ENCODE data around the gene RNF126.

Gene RNF126

DNA sequence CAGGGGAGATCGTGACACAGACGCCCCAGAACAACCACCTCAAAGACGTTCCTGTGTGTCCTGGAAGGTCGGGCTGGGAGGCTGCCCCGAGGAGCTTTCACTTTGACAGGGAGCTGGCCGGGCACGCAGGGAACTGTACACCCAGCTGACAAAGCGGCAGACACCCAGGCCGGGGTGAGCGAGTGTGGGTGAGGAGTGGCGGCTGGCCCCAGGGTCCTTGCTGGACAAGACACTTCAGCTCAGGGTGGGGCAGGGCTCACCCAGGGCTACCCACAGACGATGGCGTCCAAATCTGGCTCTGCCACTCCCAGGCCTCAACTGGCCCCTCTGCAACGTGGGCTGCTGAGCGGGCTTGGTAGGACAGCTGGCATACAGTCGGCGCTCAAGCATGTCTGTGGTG, 21.3 kb downstream of the RNF126 start:
- POLR2A ChIA-PET: no interaction called here
- CTCF ChIA-PET: no interaction called here
- Histone ChIP-seq H3K9me3 (ENCODE audit: control extremely low read depth in 1 of 5, control insufficient read depth in 4 of 5, insufficient read depth in 2 of 5, low read depth in 1 of 5, low read length in 4 of 5) (no peaks in the 10 kb centered on the region), H3K4me3 (ENCODE audit: control insufficient read depth in 1 of 7, extremely low read depth in 1 of 7, insufficient read depth in 4 of 7, low read depth in 2 of 7, low read length in 6 of 7) (no peak overlapping the region), H3K4me1 (ENCODE audit: control extremely low read depth in 1 of 4, control insufficient read depth in 4 of 4, insufficient read depth in 4 of 4, low read length in 3 of 4) (peaks cover 0 to 12% (median 9%) of the 10 kb centered on the region in 4 experiments), H3K27me3 (replicated peaks in 2 of 5; ENCODE audit: control insufficient read depth in 4 of 5, insufficient read depth in 5 of 5, low read length in 4 of 5) (peaks cover 0 to 21% (median 3%) of the 10 kb centered on the region in 5 experiments), H3K27ac (ENCODE audit: insufficient read depth in 1 of 2, low read depth in 1 of 2, low read length in 2 of 2, poor library complexity in 1 of 2, severe bottlenecking in 2 of 2) (no peak overlapping the region), H3K36me3 (ENCODE audit: control insufficient read depth in 4 of 4, insufficient read depth in 4 of 4, low read length in 3 of 4) (peaks cover 0 to 26% (median 10%) of the 10 kb centered on the region in 4 experiments)
- WGBS (ENCODE audit: insufficient coverage): 98% methylated on average over 14 of the region's 17 CpGs
- no peak for DNase-seq

DNA sequence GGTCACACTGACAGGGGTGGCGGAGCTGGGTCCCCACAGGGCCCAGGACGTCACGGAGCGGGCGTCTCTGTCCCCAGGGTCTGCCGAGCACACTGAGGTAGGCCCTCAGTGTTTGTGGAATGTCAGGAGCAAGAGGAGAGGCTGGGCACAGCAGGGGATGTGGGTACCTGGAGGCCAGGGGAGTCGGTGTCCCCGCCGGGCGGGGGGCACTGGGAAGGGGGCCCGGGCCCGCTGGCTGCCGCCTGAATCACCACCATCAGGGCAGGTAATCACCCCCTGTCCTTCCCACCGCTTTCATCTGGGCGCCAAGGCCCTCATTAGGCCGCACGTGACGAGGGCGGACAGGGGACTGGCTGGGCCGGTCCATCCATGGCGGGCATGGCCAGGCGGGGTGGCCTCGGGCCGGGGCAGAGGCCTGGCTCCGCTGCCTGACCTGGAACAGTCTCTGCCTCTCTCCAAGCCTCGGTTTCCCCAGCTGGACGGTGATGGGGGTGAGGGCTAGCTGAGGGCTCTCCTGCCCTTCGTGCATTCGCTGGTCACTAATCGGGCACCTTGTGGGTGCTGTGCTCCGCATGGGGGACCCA, 22.3 kb downstream of the RNF126 start:
- Histone ChIP-seq H3K27ac (ENCODE audit: insufficient read depth in 1 of 2, low read depth in 1 of 2, low read length in 2 of 2, poor library complexity in 1 of 2, severe bottlenecking in 2 of 2) (no peak overlapping the region), H3K4me1 (ENCODE audit: control extremely low read depth in 1 of 4, control insufficient read depth in 4 of 4, insufficient read depth in 4 of 4, low read length in 3 of 4) (peaks cover 0 to 12% (median 9%) of the 10 kb centered on the region in 4 experiments), H3K4me3 (ENCODE audit: control insufficient read depth in 1 of 7, extremely low read depth in 1 of 7, insufficient read depth in 4 of 7, low read depth in 2 of 7, low read length in 6 of 7) (no peak overlapping the region), H3K27me3 (replicated peaks in 2 of 5; ENCODE audit: control insufficient read depth in 4 of 5, insufficient read depth in 5 of 5, low read length in 4 of 5) (peaks cover 0 to 21% (median 3%) of the 10 kb centered on the region in 5 experiments), H3K36me3 (ENCODE audit: control insufficient read depth in 4 of 4, insufficient read depth in 4 of 4, low read length in 3 of 4) (peaks cover 0 to 16% (median 4%) of the 10 kb centered on the region in 4 experiments), H3K9me3 (ENCODE audit: control extremely low read depth in 1 of 5, control insufficient read depth in 4 of 5, insufficient read depth in 2 of 5, low read depth in 1 of 5, low read length in 4 of 5) (no peaks in the 10 kb centered on the region)
- DNase-seq: no peak
- POLR2A ChIA-PET: no interaction called here
- CTCF ChIA-PET: no interaction called here
- 92% methylated on average over 26 of the region's 31 CpGs for WGBS (ENCODE audit: insufficient coverage)

DNA sequence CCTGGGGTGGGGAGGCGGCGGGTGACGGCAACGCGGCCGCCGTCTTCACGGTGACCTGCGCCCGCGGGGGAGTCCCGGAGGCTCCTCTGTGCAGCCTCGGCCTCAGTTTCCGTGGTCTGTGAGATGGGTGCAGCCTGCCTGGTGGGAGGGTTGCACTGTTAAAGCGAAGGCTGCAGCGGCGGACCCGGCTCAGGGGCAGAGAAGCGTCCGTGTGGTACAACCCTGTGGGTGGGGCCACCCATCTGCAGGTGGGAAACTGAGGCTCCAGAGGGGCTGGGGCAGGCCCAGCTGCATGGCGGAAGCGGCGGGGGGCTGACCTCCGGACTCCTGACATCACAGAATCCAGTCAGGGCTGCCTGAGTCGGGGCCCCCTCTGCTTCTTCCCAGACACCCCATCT, 22.9 kb downstream of the RNF126 start:
- ChIA-PET POLR2A (no interaction called here), CTCF (no interaction called here)
- Histone ChIP-seq H3K36me3 (ENCODE audit: control insufficient read depth in 4 of 4, insufficient read depth in 4 of 4, low read length in 3 of 4) (peaks cover 0 to 13% (median 4%) of the 10 kb centered on the region in 4 experiments), H3K4me1 (ENCODE audit: control extremely low read depth in 1 of 4, control insufficient read depth in 4 of 4, insufficient read depth in 4 of 4, low read length in 3 of 4) (peaks cover 0 to 12% (median 9%) of the 10 kb centered on the region in 4 experiments), H3K9me3 (ENCODE audit: control extremely low read depth in 1 of 5, control insufficient read depth in 4 of 5, insufficient read depth in 2 of 5, low read depth in 1 of 5, low read length in 4 of 5) (no peaks in the 10 kb centered on the region), H3K27ac (ENCODE audit: insufficient read depth in 1 of 2, low read depth in 1 of 2, low read length in 2 of 2, poor library complexity in 1 of 2, severe bottlenecking in 2 of 2) (no peak overlapping the region), H3K27me3 (replicated peaks in 2 of 5; ENCODE audit: control insufficient read depth in 4 of 5, insufficient read depth in 5 of 5, low read length in 4 of 5) (peaks cover 0 to 21% (median 3%) of the 10 kb centered on the region in 5 experiments), H3K4me3 (ENCODE audit: control insufficient read depth in 1 of 7, extremely low read depth in 1 of 7, insufficient read depth in 4 of 7, low read depth in 2 of 7, low read length in 6 of 7) (no peak overlapping the region)
- no peak for DNase-seq
- 64% methylated on average over 15 of the region's 25 CpGs for WGBS (ENCODE audit: insufficient coverage)

DNA sequence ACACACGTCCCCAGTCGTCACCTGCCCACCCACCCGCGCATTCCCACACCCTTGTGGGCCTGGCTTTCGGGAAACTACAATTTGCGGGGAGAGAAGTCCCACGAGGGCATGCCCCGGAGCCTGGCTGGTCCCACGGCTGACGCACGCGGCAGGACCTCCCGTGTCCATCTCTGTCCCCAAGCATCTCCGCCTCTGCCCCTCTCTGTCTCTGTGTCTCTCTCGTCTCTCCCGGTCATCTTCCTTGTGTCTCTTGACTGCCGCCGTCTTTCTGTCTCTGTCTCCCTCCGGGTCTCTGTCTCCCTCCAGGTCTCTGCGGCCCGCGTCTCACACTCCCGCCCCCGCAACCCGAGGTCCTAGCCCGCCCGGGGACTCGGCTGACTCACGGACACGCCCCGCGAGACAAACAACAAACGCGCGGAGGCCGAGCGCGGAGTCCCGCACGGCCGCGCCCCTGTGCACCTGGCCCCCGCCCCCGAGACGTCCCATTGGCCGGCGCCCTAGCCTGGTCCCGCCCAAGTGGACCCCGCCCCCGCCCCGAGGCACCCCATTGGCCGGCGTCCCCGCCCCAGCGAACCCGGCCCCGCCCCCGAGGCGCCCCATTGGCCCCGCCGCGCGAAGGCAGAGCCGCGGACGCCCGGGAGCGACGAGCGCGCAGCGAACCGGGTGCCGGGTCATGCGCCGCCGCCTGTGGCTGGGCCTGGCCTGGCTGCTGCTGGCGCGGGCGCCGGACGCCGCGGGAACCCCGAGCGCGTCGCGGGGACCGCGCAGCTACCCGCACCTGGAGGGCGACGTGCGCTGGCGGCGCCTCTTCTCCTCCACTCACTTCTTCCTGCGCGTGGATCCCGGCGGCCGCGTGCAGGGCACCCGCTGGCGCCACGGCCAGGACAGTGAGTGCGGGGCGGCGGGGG, 23.5 kb downstream of the RNF126 start, which contains the start of gene FGF22:
FGF22 (plus strand) TSS at position 627 of the 908 bp plus-strand sequence; CDS start at position 674, 47 bp downstream.
- H3K27ac ChIP-seq (ENCODE audit: insufficient read depth in 1 of 2, low read depth in 1 of 2, low read length in 2 of 2, poor library complexity in 1 of 2, severe bottlenecking in 2 of 2): no peak within 1 kb of the TSS
- peaks cover 0 to 21% (median 3%) of the 10 kb centered on the region in 5 experiments for H3K27me3 ChIP-seq (replicated peaks in 2 of 5; ENCODE audit: control insufficient read depth in 4 of 5, insufficient read depth in 5 of 5, low read length in 4 of 5)
- ChIA-PET POLR2A (no interaction called here), CTCF (interaction anchor here (0.6 kb wide), 1 partner anchor 51 kb away, joined by 3 read pairs; no protein-coding TSS in a partner anchor)
- peaks cover 0 to 6% (median 1%) of the 10 kb centered on the region in 4 experiments for H3K36me3 ChIP-seq (ENCODE audit: control insufficient read depth in 4 of 4, insufficient read depth in 4 of 4, low read length in 3 of 4)
- peak within 1 kb of the TSS in 5 of 7 experiments; percentile 6 to 70 (median 59) for H3K4me3 ChIP-seq (ENCODE audit: control insufficient read depth in 1 of 7, extremely low read depth in 1 of 7, insufficient read depth in 4 of 7, low read depth in 2 of 7, low read length in 6 of 7)
- no peaks in the 10 kb centered on the region for H3K9me3 ChIP-seq (ENCODE audit: control extremely low read depth in 1 of 5, control insufficient read depth in 4 of 5, insufficient read depth in 2 of 5, low read depth in 1 of 5, low read length in 4 of 5)
- peaks cover 0 to 12% (median 9%) of the 10 kb centered on the region in 4 experiments for H3K4me1 ChIP-seq (ENCODE audit: control extremely low read depth in 1 of 4, control insufficient read depth in 4 of 4, insufficient read depth in 4 of 4, low read length in 3 of 4)
- WGBS (ENCODE audit: insufficient coverage): 10% methylated on average over 59 of the region's 109 CpGs
- DNase-seq: peak; percentile 86 to 93 (median 91)

DNA sequence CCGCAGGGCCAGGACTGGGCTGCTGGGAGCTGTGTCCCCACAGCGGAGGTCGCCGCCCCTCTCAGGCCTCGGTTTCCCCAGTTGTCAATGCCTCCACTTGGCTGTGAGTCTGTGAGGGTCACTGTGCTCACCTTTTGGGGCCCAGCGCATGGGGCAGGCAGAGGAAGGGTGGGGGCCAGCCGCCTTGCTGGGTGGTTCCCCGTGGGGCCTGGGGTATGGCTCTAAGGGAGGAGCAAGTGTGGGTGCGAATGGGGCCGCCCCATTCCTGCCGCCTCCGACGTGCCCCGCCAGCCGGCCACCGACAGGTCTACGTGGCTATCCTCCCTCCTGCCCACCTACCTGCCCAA, 24.1 kb downstream of the RNF126 start:
- H3K36me3 ChIP-seq (ENCODE audit: control insufficient read depth in 4 of 4, insufficient read depth in 4 of 4, low read length in 3 of 4): no peaks in the 10 kb centered on the region
- CTCF ChIA-PET: interaction anchor here (0.6 kb wide), 1 partner anchor 52 kb away, joined by 3 read pairs; no protein-coding TSS in a partner anchor

DNA sequence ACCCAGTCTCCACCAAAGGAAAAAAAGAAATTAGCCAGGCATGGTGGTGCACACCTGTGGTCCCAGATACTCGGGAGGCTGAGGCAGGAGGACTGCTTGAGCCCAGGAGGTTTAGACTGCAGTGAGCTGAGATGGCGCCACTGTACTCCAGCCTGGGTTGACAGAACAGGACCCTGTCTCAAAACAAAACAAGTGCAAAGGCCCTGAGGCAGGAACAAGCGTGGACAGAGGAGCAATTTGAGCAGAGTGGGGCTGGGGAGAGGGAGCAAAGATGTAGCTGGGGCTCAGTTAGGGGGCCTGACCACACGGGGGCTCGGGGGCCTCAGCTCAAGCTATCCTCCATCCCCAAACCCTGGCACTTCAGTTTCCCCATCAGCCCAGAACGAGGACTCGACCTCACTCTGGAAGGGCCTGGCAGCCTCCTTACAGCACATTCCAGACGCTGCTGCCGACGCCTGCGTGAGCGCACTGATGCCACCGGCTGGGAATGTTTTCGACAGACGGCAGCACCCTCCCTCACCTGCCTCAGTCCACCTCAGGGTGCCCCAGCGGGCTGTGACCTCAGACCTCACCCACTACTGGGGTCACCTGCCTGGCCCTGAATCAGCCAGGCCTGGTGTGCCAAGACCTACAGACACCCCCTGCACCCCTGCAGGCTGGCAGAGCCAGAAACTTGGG, 27.9 kb downstream of the RNF126 start:
- H3K36me3 ChIP-seq (ENCODE audit: control insufficient read depth in 4 of 4, insufficient read depth in 4 of 4, low read length in 3 of 4): peaks cover 0 to 6% (median 2%) of the 10 kb centered on the region in 4 experiments
- WGBS (ENCODE audit: insufficient coverage): 91% methylated on average over 15 of the region's 16 CpGs
- H3K9me3 ChIP-seq (ENCODE audit: control extremely low read depth in 1 of 5, control insufficient read depth in 4 of 5, insufficient read depth in 2 of 5, low read depth in 1 of 5, low read length in 4 of 5): no peaks in the 10 kb centered on the region
- H3K4me3 ChIP-seq (ENCODE audit: control insufficient read depth in 1 of 7, extremely low read depth in 1 of 7, insufficient read depth in 4 of 7, low read depth in 2 of 7, low read length in 6 of 7): no peak overlapping the region
- ChIA-PET CTCF (interaction anchor here (0.7 kb wide), 1 partner anchor 10 kb away, joined by 4 read pairs; no protein-coding TSS in a partner anchor), POLR2A (no interaction called here)
- peaks cover 0 to 33% (median 30%) of the 10 kb centered on the region in 4 experiments for H3K4me1 ChIP-seq (ENCODE audit: control extremely low read depth in 1 of 4, control insufficient read depth in 4 of 4, insufficient read depth in 4 of 4, low read length in 3 of 4)
- H3K27ac ChIP-seq (ENCODE audit: insufficient read depth in 1 of 2, low read depth in 1 of 2, low read length in 2 of 2, poor library complexity in 1 of 2, severe bottlenecking in 2 of 2): no peak overlapping the region
- DNase-seq: no peak
- H3K27me3 ChIP-seq (replicated peaks in 2 of 5; ENCODE audit: control insufficient read depth in 4 of 5, insufficient read depth in 5 of 5, low read length in 4 of 5): peaks cover 0 to 20% (median 3%) of the 10 kb centered on the region in 5 experiments

More for the DNA sequence above, 24.1 kb downstream of the RNF126 start:
- no peak for DNase-seq
- POLR2A ChIA-PET: no interaction called here
- no peaks in the 10 kb centered on the region for H3K9me3 ChIP-seq (ENCODE audit: control extremely low read depth in 1 of 5, control insufficient read depth in 4 of 5, insufficient read depth in 2 of 5, low read depth in 1 of 5, low read length in 4 of 5)
- H3K27ac ChIP-seq (ENCODE audit: insufficient read depth in 1 of 2, low read depth in 1 of 2, low read length in 2 of 2, poor library complexity in 1 of 2, severe bottlenecking in 2 of 2): no peak overlapping the region
- peak overlapping the region in 4 of 7 experiments; percentile 53 to 70 (median 61) for H3K4me3 ChIP-seq (ENCODE audit: control insufficient read depth in 1 of 7, extremely low read depth in 1 of 7, insufficient read depth in 4 of 7, low read depth in 2 of 7, low read length in 6 of 7)
- peaks cover 0 to 21% (median 3%) of the 10 kb centered on the region in 5 experiments for H3K27me3 ChIP-seq (replicated peaks in 2 of 5; ENCODE audit: control insufficient read depth in 4 of 5, insufficient read depth in 5 of 5, low read length in 4 of 5)
- 67% methylated on average over 14 of the region's 17 CpGs for WGBS (ENCODE audit: insufficient coverage)
- peaks cover 0 to 17% (median 13%) of the 10 kb centered on the region in 4 experiments for H3K4me1 ChIP-seq (ENCODE audit: control extremely low read depth in 1 of 4, control insufficient read depth in 4 of 4, insufficient read depth in 4 of 4, low read length in 3 of 4)
